DND-41 (cell line): ENCODE results near the gene LY86.
A peak's percentile ranks its signal among the peaks of the same experiment; 100 is the strongest.
"Not testable (repeated sequence)": the region's sequence is repeated elsewhere in the genome, so short reads cannot be mapped to it uniquely, and the experiment has no call there.

Experiments used
- ATAC-seq: fragments of 200-7000 bp; cut with Tn5 transposase; 3 replicates; pipeline ENCODE4 v1.9.1; 2021; ENCODE audit warnings: low read depth; ENCODE audit not compliant: insufficient read depth
- DNase-seq: peaks from one replicate; pipeline ENCODE4 v3.0.0-alpha.2; 2020
- H2AFZ ChIP-seq: 2 replicates; pipeline ENCODE4 v1.6.0; 2012; ENCODE audit warnings: low read depth, low read length
- H3K27ac ChIP-seq: 2 replicates; pipeline ENCODE4 v1.5.1; 2012; ENCODE audit warnings: low read length, inconsistent platforms
- H3K27me3 ChIP-seq: fragments of 200-600 bp; sonication (generic); 2 replicates; pipeline ENCODE4 v1.6.0; 2012; ENCODE audit warnings: low read length, mild to moderate bottlenecking, inconsistent platforms; ENCODE audit not compliant: insufficient read depth, poor library complexity
- H3K36me3 ChIP-seq: 2 replicates; pipeline ENCODE4 v1.5.1; 2012; ENCODE audit warnings: low read length, inconsistent platforms; ENCODE audit not compliant: insufficient read depth
- H3K4me1 ChIP-seq: 2 replicates; pipeline ENCODE4 v1.5.1; 2012; ENCODE audit warnings: mild to moderate bottlenecking, low read length; ENCODE audit not compliant: insufficient read depth
- H3K4me2 ChIP-seq: 2 replicates; pipeline ENCODE4 v1.6.0; 2012; ENCODE audit warnings: mild to moderate bottlenecking, moderate library complexity, low read length, inconsistent platforms; ENCODE audit not compliant: insufficient read depth
- H3K4me3 ChIP-seq, 2 experiments: fragments of 200-600 bp in 1 of 2; shearing (Covaris generic) in 1 of 2; 2 replicates each; pipeline ENCODE4 v1.5.1; 2012 to 2016; ENCODE audit warnings: inconsistent platforms in 2 of 2, low read length in 2 of 2, mild to moderate bottlenecking in 2 of 2, low read depth in 1 of 2, moderate library complexity in 1 of 2
- H3K79me2 ChIP-seq: 2 replicates; pipeline ENCODE4 v1.6.0; 2012; ENCODE audit warnings: low read length, inconsistent platforms; ENCODE audit not compliant: insufficient read depth
- H3K9ac ChIP-seq: 2 replicates; pipeline ENCODE4 v1.6.0; 2012; ENCODE audit warnings: low read depth, mild to moderate bottlenecking, inconsistent platforms, low read length, moderate library complexity
- H3K9me3 ChIP-seq: 2 replicates; pipeline ENCODE4 v1.5.1; 2012; ENCODE audit warnings: low read length, moderate library complexity, mild to moderate bottlenecking, inconsistent platforms; ENCODE audit not compliant: insufficient read depth, severe bottlenecking
- H4K20me1 ChIP-seq: 2 replicates; pipeline ENCODE4 v1.6.0; 2012; ENCODE audit warnings: low read length; ENCODE audit not compliant: insufficient read depth
- CTCF ChIP-seq: IDR thresholded peaks from 2 replicates; pipeline ENCODE4 v1.5.1; 2012; ENCODE audit warnings: borderline replicate concordance, low read length, moderate library complexity, mild to moderate bottlenecking; ENCODE audit not compliant: poor library complexity, severe bottlenecking; ENCODE audit errors: extremely low read depth
- EZH2 ChIP-seq: IDR thresholded peaks from 3 replicates; pipeline ENCODE4 v1.6.1; 2012; ENCODE audit warnings: borderline replicate concordance, low read depth, mild to moderate bottlenecking, moderate library complexity, low read length, inconsistent platforms; ENCODE audit not compliant: severe bottlenecking

The LY86 gene

GRCh38 chr6:6604566-6604965 lies 16.0 kb downstream of the LY86 start:
- Histone ChIP-seq H2AFZ (no peak overlapping the region), H3K79me2 (no peaks in the 10 kb centered on the region), H3K4me3 (no peak overlapping the region), H3K9me3 (no peaks in the 10 kb centered on the region), H3K36me3 (no peaks in the 10 kb centered on the region), H3K4me1 (peaks cover 12% of the 10 kb centered on the region), H3K9ac (no peak overlapping the region), H3K27me3 (no peaks in the 10 kb centered on the region), H4K20me1 (no peaks in the 10 kb centered on the region), H3K4me2 (no peak overlapping the region), H3K27ac (no peak overlapping the region)
- DNase-seq (peak; percentile 35), ATAC-seq (peak; percentile 81)
- TF ChIP-seq EZH2, result no peak
- no peak for TF ChIP-seq CTCF

- no peaks in the 10 kb centered on the region for H3K9me3 ChIP-seq
- DNase-seq (no peak), ATAC-seq (no peak)
- no peak overlapping the region for H3K9ac ChIP-seq
- H3K27me3 ChIP-seq, result no peaks in the 10 kb centered on the region
- H3K4me1 ChIP-seq, result peaks cover 12% of the 10 kb centered on the region
- no peak overlapping the region for H3K4me2 ChIP-seq
- no peak overlapping the region for H3K27ac ChIP-seq
- no peak overlapping the region for H2AFZ ChIP-seq
- H3K4me3 ChIP-seq, result no peak overlapping the region
- H3K79me2 ChIP-seq, result no peaks in the 10 kb centered on the region
- no peaks in the 10 kb centered on the region for H3K36me3 ChIP-seq
- no peaks in the 10 kb centered on the region for H4K20me1 ChIP-seq
- TF ChIP-seq CTCF, result no peak
- TF ChIP-seq EZH2, result no peak
These were observed 17.4 kb downstream of the LY86 start for GRCh38 chr6:6605873-6606272.

- H3K27ac ChIP-seq, H3K27me3 ChIP-seq, H3K9me3 ChIP-seq, ATAC-seq, H4K20me1 ChIP-seq, DNase-seq, H3K79me2 ChIP-seq, H3K4me3 ChIP-seq, H2AFZ ChIP-seq, H3K36me3 ChIP-seq, H3K4me2 ChIP-seq, H3K9ac ChIP-seq: not testable (repeated sequence)
- peaks cover 12% of the 10 kb centered on the region for H3K4me1 ChIP-seq
These were observed 18.0 kb downstream of the LY86 start for GRCh38 chr6:6606391-6607030.

- Histone ChIP-seq H3K36me3 (no peaks in the 10 kb centered on the region), H2AFZ (no peak overlapping the region), H3K79me2 (no peaks in the 10 kb centered on the region), H3K9ac (no peak overlapping the region), H3K27me3 (no peaks in the 10 kb centered on the region), H3K9me3 (no peaks in the 10 kb centered on the region), H3K4me2 (no peak overlapping the region), H3K4me3 (no peak overlapping the region), H4K20me1 (no peaks in the 10 kb centered on the region), H3K27ac (no peak overlapping the region), H3K4me1 (peaks cover 10% of the 10 kb centered on the region)
- TF ChIP-seq CTCF (no peak), EZH2 (no peak)
- no peak for ATAC-seq
- DNase-seq, result no peak
These were observed 20.9 kb downstream of the LY86 start for GRCh38 chr6:6609450-6609849.
